ENCODE results near the gene RNF26.

- no peak for TF ChIP-seq POLR2AphosphoS5 (IDR thresholded peaks at IDR 0.05)
- no peak for TF ChIP-seq CTCF (IDR thresholded peaks at IDR 0.05)
- TF ChIP-seq POLR2A (IDR thresholded peaks at IDR 0.05) = no peak
Observed at GRCh38 chr11:119298726-119299125, 35.6 kb upstream of the RNF26 start.
